Stimulated activated CD8-positive, alpha-beta memory T cell treated with anti-CD3 and anti-CD28 coated beads, Interleukin-7, amount 100 ng/mL, for 24 hours (primary cell): ENCODE measurements around the gene C4orf51.
"Not testable (repeated sequence)": the region's sequence is repeated elsewhere in the genome, so short reads cannot be mapped to it uniquely, and the experiment has no call there.

Experiments used
- DNase-seq: peaks from one replicate; pipeline ENCODE4 v3.0.0-alpha.2; 2020; ENCODE audit warnings: low read depth

C4orf51 gene

GRCh38 chr4:145679991-145680455 is at the start of gene C4orf51:
Gene C4orf51, plus strand, starts transcription at chr4:145680146. Its CDS starts 58 bp downstream, at chr4:145680204.
- no peak for DNase-seq

- DNase-seq, result no peak
These were observed 44.8 kb upstream of the C4orf51 start for GRCh38 chr4:145635117-145635516.

- DNase-seq, result no peak
These were observed 44.3 kb upstream of the C4orf51 start for GRCh38 chr4:145635630-145636029.

- DNase-seq, result no peak
These were observed 40.7 kb upstream of the C4orf51 start for GRCh38 chr4:145639186-145639698.

- not testable (repeated sequence) for DNase-seq
These were observed 39.7 kb upstream of the C4orf51 start for GRCh38 chr4:145640236-145640635.

GRCh38 chr4:145643295-145643694 is 36.7 kb upstream of the C4orf51 start:
- no peak for DNase-seq

GRCh38 chr4:145644699-145645098 is 35.2 kb upstream of the C4orf51 start:
- no peak for DNase-seq

- no peak for DNase-seq
These were observed 23.8 kb upstream of the C4orf51 start for GRCh38 chr4:145656156-145656555.

- DNase-seq, result no peak
These were observed 19.9 kb upstream of the C4orf51 start for GRCh38 chr4:145660064-145660463.

- DNase-seq, result no peak
These were observed 16.8 kb upstream of the C4orf51 start for GRCh38 chr4:145663194-145663593.

GRCh38 chr4:145665773-145666172 is 14.2 kb upstream of the C4orf51 start:
- DNase-seq, result no peak

GRCh38 chr4:145670422-145670821 is 9.5 kb upstream of the C4orf51 start:
- no peak for DNase-seq

- DNase-seq, result no peak
These were observed 426 bp upstream of the C4orf51 start for GRCh38 chr4:145679520-145679919.

- DNase-seq, result no peak
These were observed 956 bp downstream of the C4orf51 start for GRCh38 chr4:145680902-145681301.

- no peak for DNase-seq
These were observed 1.6 kb downstream of the C4orf51 start for GRCh38 chr4:145681518-145681917.

- no peak for DNase-seq
These were observed 2.0 kb downstream of the C4orf51 start for GRCh38 chr4:145681956-145682355.

- DNase-seq, result no peak
These were observed 7.0 kb downstream of the C4orf51 start for GRCh38 chr4:145686991-145687390.

- no peak for DNase-seq
These were observed 10.7 kb downstream of the C4orf51 start for GRCh38 chr4:145690610-145691009.

- not testable (repeated sequence) for DNase-seq
These were observed 11.5 kb downstream of the C4orf51 start for GRCh38 chr4:145691416-145691815.

GRCh38 chr4:145694929-145695328 is 15.0 kb downstream of the C4orf51 start:
- no peak for DNase-seq

GRCh38 chr4:145697332-145697731 is 17.4 kb downstream of the C4orf51 start:
- no peak for DNase-seq

GRCh38 chr4:145698507-145698906 is 18.6 kb downstream of the C4orf51 start:
- no peak for DNase-seq

- DNase-seq, result no peak
These were observed 24.0 kb downstream of the C4orf51 start for GRCh38 chr4:145703850-145704497.

- no peak for DNase-seq
These were observed 29.4 kb downstream of the C4orf51 start for GRCh38 chr4:145709336-145709735.
